Sigmoid colon (tissue), 7 donors: ENCODE data around the gene DHRS9. TPM values are rescaled to one million over a fixed set of nuclear protein-coding genes. Genes with fewer than 3 reads are reported as not detected.

Source experiments
- DNase-seq: peaks from one replicate; pipeline ENCODE4 v3.0.0-alpha.2; 2019
- H3K27ac ChIP-seq, 4 donors: fragments of 200-600 bp; sonication (generic); one replicate each; pipeline ENCODE4 v1.5.1; 2016 to 2019; ENCODE audit warnings: mild to moderate bottlenecking in 1 of 4
- H3K27me3 ChIP-seq, 3 donors: fragments of 200-600 bp; sonication (generic); one replicate each; pipeline ENCODE4 v1.5.1; 2019; ENCODE audit warnings: mild to moderate bottlenecking in 1 of 3
- H3K36me3 ChIP-seq, 4 donors: fragments of 200-600 bp; sonication (generic); one replicate each; pipeline ENCODE4 v1.5.1; 2016 to 2019
- H3K4me1 ChIP-seq, 4 donors: fragments of 200-600 bp; sonication (generic); one replicate each; pipeline ENCODE4 v1.5.1; 2017 to 2019
- H3K4me3 ChIP-seq, 4 donors: fragments of 200-600 bp; sonication (generic); one replicate each; pipeline ENCODE4 v1.5.1; 2017 to 2019; ENCODE audit warnings: mild to moderate bottlenecking in 2 of 4, moderate library complexity in 1 of 4
- H3K9me3 ChIP-seq, 4 donors: fragments of 200-600 bp in 3 of 4; sonication (generic) in 3 of 4; one replicate each; pipeline versions ENCODE4 v1.5.1 to v1.6.1; 2013 to 2019
- EP300 ChIP-seq, 4 donors: sonication (generic); formaldehyde crosslinking; IDR thresholded peaks; one replicate each; pipeline ENCODE4 v1.6.1; 2017; ENCODE audit warnings: antibody characterized with exemption in 4 of 4
- POLR2A ChIP-seq, 2 donors: fragments of 450-650 bp; IDR thresholded peaks; one replicate each; pipeline ENCODE4 v1.6.1; 2016; ENCODE audit warnings: antibody characterized with exemption in 2 of 2, mild to moderate bottlenecking in 2 of 2, moderate library complexity in 2 of 2
- POLR2AphosphoS5 ChIP-seq, 4 donors: sonication (generic); formaldehyde crosslinking; IDR thresholded peaks; one replicate each; pipeline ENCODE4 v1.6.1; 2017; ENCODE audit warnings: antibody characterized with exemption in 4 of 4
- WGBS, 2 donors: extraction: QIAGEN DNeasy Blood & Tissue Kit; methylation state at CpG; one replicate each; pipeline ENCODE4 v1.1.7; 2013; 5-methylcytosine and 5-hydroxymethylcytosine counted together
- intact Hi-C: fragments of 100-400 bp; cut with DNase I; formaldehyde crosslinking; loops from one replicate; pipeline ENCODE4 v1.15.1; 2023
- polyA plus RNA-seq, 3 donors: library from polyadenylated mRNA; stranded (reverse); fragments of 200-250 nt; gene quantifications; one replicate each; pipeline ENCODE4 v1.2.3, GENCODE V29; 2013
- total RNA-seq, 4 donors: library from RNA; depleted of rRNA; stranded (reverse); fragments of >200 nt; gene quantifications; one replicate each; pipeline ENCODE4 v1.1.0, GENCODE V29; 2016
- TF ChIP-seq, protein P1 (sequence below), 4 experiments: fragments of 450-650 bp in 3 of 4; fragments of 200-600 bp in 1 of 4; IDR thresholded peaks; one replicate each; pipeline ENCODE4 v1.5.1; 2016 to 2019; ENCODE audit warnings: antibody characterized with exemption in 4 of 4, mild to moderate bottlenecking in 3 of 4, moderate library complexity in 2 of 4
- donor health status: healthy with polysubstance abuse.
- donor health status: Bipolar disorder and iron deficiency.
- donor health status: healthy.

DHRS9 gene
- total and polyA plus RNA-seq, 7 donors, result 0.36 to 150 (median 1.3) TPM

DNA sequence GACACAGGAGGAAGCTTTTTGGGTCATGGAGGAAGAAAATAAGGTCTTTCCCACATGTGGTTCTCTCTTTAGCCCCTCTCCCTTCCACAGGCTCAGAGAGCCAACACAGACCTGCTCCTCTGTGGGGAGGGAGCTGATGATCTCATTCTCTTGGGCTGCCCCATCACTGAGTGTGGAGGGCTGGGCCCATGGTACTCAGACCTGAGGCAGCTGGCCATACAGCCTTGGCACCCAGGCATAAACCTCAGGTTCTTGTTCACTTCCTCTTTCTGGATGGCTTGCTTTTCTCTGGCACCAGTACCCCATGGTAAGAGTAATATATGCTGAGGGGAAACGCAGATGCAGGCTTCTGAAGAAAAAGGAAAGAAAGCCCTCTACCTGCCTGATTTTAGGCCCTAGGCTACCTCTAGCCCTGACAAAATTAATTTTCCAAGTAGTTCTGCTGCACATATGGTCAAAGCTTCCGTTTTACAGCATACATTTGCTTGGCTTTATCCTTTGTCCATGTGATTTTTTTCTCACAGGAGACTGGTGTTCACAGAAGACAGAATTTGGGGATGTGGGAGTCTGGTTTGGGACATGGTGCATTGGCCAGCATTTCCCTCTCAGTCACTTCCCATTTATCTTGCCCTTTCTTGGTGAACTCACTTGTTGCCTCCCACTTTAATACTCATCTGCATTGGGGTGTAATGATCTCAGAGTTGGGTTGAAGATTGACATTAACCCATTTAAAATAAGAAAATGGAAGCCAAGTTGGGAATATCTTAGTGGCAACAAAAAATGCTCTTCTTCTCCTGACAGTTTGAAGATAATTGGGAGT, 11.1 kb downstream of the DHRS9 start:
- intact Hi-C loops, result no loop called here
- TF ChIP-seq POLR2AphosphoS5 (IDR thresholded peaks at IDR 0.05), result no peak
- no peak for TF ChIP-seq POLR2A (IDR thresholded peaks at IDR 0.05)
- no peak for TF ChIP-seq EP300 (IDR thresholded peaks at IDR 0.05)
- TF ChIP-seq, protein P1, sequence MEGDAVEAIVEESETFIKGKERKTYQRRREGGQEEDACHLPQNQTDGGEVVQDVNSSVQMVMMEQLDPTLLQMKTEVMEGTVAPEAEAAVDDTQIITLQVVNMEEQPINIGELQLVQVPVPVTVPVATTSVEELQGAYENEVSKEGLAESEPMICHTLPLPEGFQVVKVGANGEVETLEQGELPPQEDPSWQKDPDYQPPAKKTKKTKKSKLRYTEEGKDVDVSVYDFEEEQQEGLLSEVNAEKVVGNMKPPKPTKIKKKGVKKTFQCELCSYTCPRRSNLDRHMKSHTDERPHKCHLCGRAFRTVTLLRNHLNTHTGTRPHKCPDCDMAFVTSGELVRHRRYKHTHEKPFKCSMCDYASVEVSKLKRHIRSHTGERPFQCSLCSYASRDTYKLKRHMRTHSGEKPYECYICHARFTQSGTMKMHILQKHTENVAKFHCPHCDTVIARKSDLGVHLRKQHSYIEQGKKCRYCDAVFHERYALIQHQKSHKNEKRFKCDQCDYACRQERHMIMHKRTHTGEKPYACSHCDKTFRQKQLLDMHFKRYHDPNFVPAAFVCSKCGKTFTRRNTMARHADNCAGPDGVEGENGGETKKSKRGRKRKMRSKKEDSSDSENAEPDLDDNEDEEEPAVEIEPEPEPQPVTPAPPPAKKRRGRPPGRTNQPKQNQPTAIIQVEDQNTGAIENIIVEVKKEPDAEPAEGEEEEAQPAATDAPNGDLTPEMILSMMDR (IDR thresholded peaks at IDR 0.05), result no peak
- H3K4me1 ChIP-seq, result no peaks in the 10 kb centered on the region
- H3K4me3 ChIP-seq, result no peak overlapping the region
- no peaks in the 10 kb centered on the region for H3K27me3 ChIP-seq
- no peaks in the 10 kb centered on the region for H3K36me3 ChIP-seq
- 77 to 91% methylated on average over 2 of the region's 2 CpGs for WGBS, 2 donors
- H3K27ac ChIP-seq, result no peak overlapping the region
- peaks cover 0 to 4% (median 0%) of the 10 kb centered on the region in 4 donors for H3K9me3 ChIP-seq
- no peak for DNase-seq

DNA sequence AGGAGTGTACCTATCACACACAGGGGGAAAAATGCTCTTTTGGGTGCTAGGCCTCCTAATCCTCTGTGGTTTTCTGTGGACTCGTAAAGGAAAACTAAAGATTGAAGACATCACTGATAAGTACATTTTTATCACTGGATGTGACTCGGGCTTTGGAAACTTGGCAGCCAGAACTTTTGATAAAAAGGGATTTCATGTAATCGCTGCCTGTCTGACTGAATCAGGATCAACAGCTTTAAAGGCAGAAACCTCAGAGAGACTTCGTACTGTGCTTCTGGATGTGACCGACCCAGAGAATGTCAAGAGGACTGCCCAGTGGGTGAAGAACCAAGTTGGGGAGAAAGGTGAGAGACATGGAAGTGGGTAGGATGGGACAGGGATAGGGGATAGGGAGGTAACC, 12.2 kb downstream of the DHRS9 start:
- DNase-seq, result no peak
- Histone ChIP-seq H3K4me3 (no peak overlapping the region), H3K4me1 (no peaks in the 10 kb centered on the region), H3K9me3 (peaks cover 0 to 4% (median 0%) of the 10 kb centered on the region in 4 donors), H3K27ac (no peak overlapping the region), H3K27me3 (no peaks in the 10 kb centered on the region), H3K36me3 (no peaks in the 10 kb centered on the region)
- 90% methylated on average over 5 of the region's 5 CpGs for WGBS, 2 donors
- TF ChIP-seq POLR2AphosphoS5 (IDR thresholded peaks at IDR 0.05) (no peak), POLR2A (IDR thresholded peaks at IDR 0.05) (no peak), EP300 (IDR thresholded peaks at IDR 0.05) (no peak)
- TF ChIP-seq, protein P1 (IDR thresholded peaks at IDR 0.05), result no peak
- intact Hi-C loops, result no loop called here

DNA sequence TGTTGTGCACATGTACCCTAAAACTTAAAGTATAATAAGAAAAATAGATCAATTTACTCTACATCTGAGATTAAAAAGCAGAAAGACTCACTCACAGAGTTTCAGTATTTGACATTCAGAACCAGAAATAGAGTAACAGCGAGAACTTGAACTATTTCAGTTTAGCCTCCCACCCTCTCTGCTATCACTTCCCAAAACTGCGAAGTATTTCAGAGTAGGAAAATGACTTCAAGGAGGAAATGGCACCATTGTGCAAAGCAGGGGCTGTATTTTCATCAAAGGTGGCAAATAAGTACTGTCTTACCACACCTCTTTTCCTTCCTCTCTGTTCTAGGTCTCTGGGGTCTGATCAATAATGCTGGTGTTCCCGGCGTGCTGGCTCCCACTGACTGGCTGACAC, 13.6 kb downstream of the DHRS9 start:
- Histone ChIP-seq H3K9me3 (peaks cover 0 to 4% (median 0%) of the 10 kb centered on the region in 4 donors), H3K27me3 (no peaks in the 10 kb centered on the region), H3K36me3 (no peaks in the 10 kb centered on the region), H3K4me1 (no peaks in the 10 kb centered on the region), H3K27ac (no peak overlapping the region), H3K4me3 (no peak overlapping the region)
- no peak for DNase-seq
- 68 to 89% methylated on average over 4 of the region's 4 CpGs for WGBS, 2 donors
- TF ChIP-seq EP300 (IDR thresholded peaks at IDR 0.05) (no peak), POLR2A (IDR thresholded peaks at IDR 0.05) (no peak), POLR2AphosphoS5 (IDR thresholded peaks at IDR 0.05) (no peak)
- TF ChIP-seq, protein P1 (IDR thresholded peaks at IDR 0.05), result no peak
- intact Hi-C loops, result no loop called here

DNA sequence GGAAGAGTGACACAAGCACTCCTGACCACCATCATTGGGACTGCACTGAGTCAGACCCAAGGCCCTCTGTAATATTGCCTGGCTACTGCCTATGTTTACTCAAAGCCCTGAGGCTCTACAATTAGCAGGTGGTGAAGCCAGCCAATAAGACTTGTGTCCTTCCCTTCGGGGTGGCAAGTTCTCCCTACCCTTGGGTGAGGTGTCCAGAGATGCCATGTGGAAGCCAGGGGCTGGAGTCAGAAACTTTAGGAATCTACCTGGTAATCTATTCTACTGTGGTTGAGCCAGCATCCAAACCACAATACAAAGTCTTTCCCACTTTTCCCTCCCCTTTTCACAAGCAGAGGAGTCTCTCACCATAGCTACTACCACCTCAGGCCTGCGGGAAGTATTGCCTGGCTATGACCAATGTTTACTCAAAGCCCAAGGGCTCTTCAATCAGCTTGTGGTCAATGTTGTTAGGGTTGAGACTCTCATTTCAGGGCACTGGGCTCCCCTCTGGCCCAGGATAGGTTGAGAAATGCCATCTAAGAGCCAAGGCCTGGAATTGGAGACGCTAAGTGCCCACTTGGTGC, 17.6 kb downstream of the DHRS9 start:
- H3K36me3 ChIP-seq, result no peaks in the 10 kb centered on the region
- no peak overlapping the region for H3K27ac ChIP-seq
- no peak overlapping the region for H3K4me3 ChIP-seq
- 94 to 97% methylated on average over 3 of the region's 3 CpGs for WGBS, 2 donors
- peaks cover 0 to 7% (median 1%) of the 10 kb centered on the region in 4 donors for H3K4me1 ChIP-seq
- H3K9me3 ChIP-seq, result peaks cover 0 to 4% (median 0%) of the 10 kb centered on the region in 4 donors
- TF ChIP-seq POLR2AphosphoS5 (IDR thresholded peaks at IDR 0.05) (no peak), POLR2A (IDR thresholded peaks at IDR 0.05) (no peak), EP300 (IDR thresholded peaks at IDR 0.05) (no peak)
- TF ChIP-seq, protein P1 (IDR thresholded peaks at IDR 0.05), result no peak
- intact Hi-C loops, result no loop called here
- H3K27me3 ChIP-seq, result no peaks in the 10 kb centered on the region
- no peak for DNase-seq
